MM.1S (cell line): Measurements from ENCODE around the gene NLGN1.

Experiments used
- DNase-seq: peaks from one replicate; pipeline ENCODE4 v3.0.0-alpha.2; 2015
- H2AFZ ChIP-seq: fragments of 300-600 bp; sonication (generic); 2 replicates; pipeline ENCODE4 v1.6.0; 2016; ENCODE audit warnings: antibody characterized with exemption, low read length
- H3F3A ChIP-seq: fragments of 300-600 bp; sonication (generic); 2 replicates; pipeline ENCODE4 v1.6.1; 2016; ENCODE audit warnings: mild to moderate bottlenecking, antibody characterized with exemption, low read length, moderate library complexity, mixed read lengths; ENCODE audit not compliant: insufficient read depth
- H3K27ac ChIP-seq: fragments of 300-600 bp; sonication (generic); 2 replicates; pipeline ENCODE4 v1.5.1; 2016; ENCODE audit warnings: mild to moderate bottlenecking, low read length
- H3K27me3 ChIP-seq: fragments of 300-600 bp; sonication (generic); replicated peaks from 2 replicates; pipeline ENCODE4 v1.6.0; 2016; ENCODE audit warnings: low read length; ENCODE audit not compliant: insufficient read depth
- H3K36me3 ChIP-seq: fragments of 300-600 bp; sonication (generic); replicated peaks from 2 replicates; pipeline ENCODE4 v1.6.1; 2016; ENCODE audit warnings: mild to moderate bottlenecking, low read length, mixed read lengths; ENCODE audit not compliant: insufficient read depth
- H3K4me1 ChIP-seq: fragments of 300-600 bp; sonication (generic); 2 replicates; pipeline ENCODE4 v1.6.1; 2016; ENCODE audit warnings: low read length, mixed read lengths
- H3K4me2 ChIP-seq: fragments of 300-600 bp; sonication (generic); 2 replicates; pipeline ENCODE4 v1.6.0; 2016; ENCODE audit warnings: low read depth, low read length
- H3K4me3 ChIP-seq: fragments of 300-600 bp; sonication (generic); 2 replicates; pipeline ENCODE4 v1.5.1; 2016; ENCODE audit warnings: low read length, mixed read lengths
- H3K79me2 ChIP-seq: fragments of 300-600 bp; sonication (generic); 2 replicates; pipeline ENCODE4 v1.6.1; 2016; ENCODE audit warnings: mixed run types, low read length, mixed read lengths
- H3K9ac ChIP-seq: fragments of 300-600 bp; sonication (generic); 2 replicates; pipeline ENCODE4 v1.6.1; 2016; ENCODE audit warnings: low read length, mixed read lengths
- H3K9me2 ChIP-seq: fragments of 300-600 bp; sonication (generic); replicated peaks from 2 replicates; pipeline ENCODE4 v1.6.1; 2016; ENCODE audit warnings: mild to moderate bottlenecking, low read length, mixed read lengths; ENCODE audit not compliant: insufficient read depth
- H3K9me3 ChIP-seq: fragments of 300-600 bp; sonication (generic); replicated peaks from 2 replicates; pipeline ENCODE4 v1.6.1; 2016; ENCODE audit warnings: mild to moderate bottlenecking, low read length, mixed read lengths; ENCODE audit not compliant: insufficient read depth
- H4K20me1 ChIP-seq: fragments of 300-600 bp; sonication (generic); 2 replicates; pipeline ENCODE4 v1.6.1; 2016; ENCODE audit warnings: mild to moderate bottlenecking, low read length, moderate library complexity, mixed read lengths; ENCODE audit not compliant: insufficient read depth
- CTCF ChIP-seq: fragments of 300-600 bp; sonication (generic); IDR thresholded peaks from 2 replicates; pipeline ENCODE4 v1.5.1; 2016; ENCODE audit warnings: antibody characterized with exemption, low read length, mixed read lengths
- EZH2 ChIP-seq: fragments of 300-600 bp; sonication (generic); optimal IDR thresholded peaks from 2 replicates; pipeline ENCODE3; 2017; ENCODE audit warnings: low read depth, mild to moderate bottlenecking, antibody characterized with exemption, low read length, mixed read lengths
- EZH2phosphoT487 ChIP-seq: fragments of 300-600 bp; sonication (generic); IDR thresholded peaks from 2 replicates; pipeline ENCODE4 v1.6.1; 2018; ENCODE audit warnings: antibody characterized with exemption, low read length

The NLGN1 gene

GRCh38 chr3:173887888-173888287 is 490.3 kb downstream of the NLGN1 start:
- no peak for DNase-seq
- TF ChIP-seq CTCF = no peak
- TF ChIP-seq EZH2 = no peak
- TF ChIP-seq EZH2phosphoT487 = no peak
- H3K9ac ChIP-seq = no peak overlapping the region
- no peak overlapping the region for H3K4me2 ChIP-seq
- H3K9me2 ChIP-seq = 0 out of 2 replicates have a peak, but pooled peaks cover 3% of the 10 kb centered on the region
- no peaks in the 10 kb centered on the region for H4K20me1 ChIP-seq
- H3K9me3 ChIP-seq = no peaks in the 10 kb centered on the region
- H3K27ac ChIP-seq = no peak overlapping the region
- H3K4me3 ChIP-seq = no peak overlapping the region
- no peaks in the 10 kb centered on the region for H3K4me1 ChIP-seq
- no peaks in the 10 kb centered on the region for H3K36me3 ChIP-seq
- H3F3A ChIP-seq = no peaks in the 10 kb centered on the region
- H2AFZ ChIP-seq = no peak overlapping the region
- no peaks in the 10 kb centered on the region for H3K27me3 ChIP-seq
- H3K79me2 ChIP-seq = no peaks in the 10 kb centered on the region

- Histone ChIP-seq H2AFZ (no peak overlapping the region), H3F3A (no peaks in the 10 kb centered on the region), H3K9me2 (0 out of 2 replicates have a peak, but pooled peaks cover 3% of the 10 kb centered on the region), H3K4me1 (no peaks in the 10 kb centered on the region), H3K79me2 (no peaks in the 10 kb centered on the region), H3K27me3 (no peaks in the 10 kb centered on the region), H3K36me3 (no peaks in the 10 kb centered on the region), H3K27ac (no peak overlapping the region), H3K9me3 (no peaks in the 10 kb centered on the region), H3K4me3 (no peak overlapping the region), H4K20me1 (no peaks in the 10 kb centered on the region), H3K4me2 (no peak overlapping the region), H3K9ac (no peak overlapping the region)
- no peak for DNase-seq
- TF ChIP-seq EZH2phosphoT487 (no peak), EZH2 (no peak), CTCF (no peak)
Measured at GRCh38 chr3:173889596-173889995, 492.1 kb downstream of the NLGN1 start.

GRCh38 chr3:173890091-173890490 is 492.5 kb downstream of the NLGN1 start:
- Histone ChIP-seq H3K27me3 (no peaks in the 10 kb centered on the region), H2AFZ (no peak overlapping the region), H3K9ac (no peak overlapping the region), H3K4me3 (no peak overlapping the region), H3K36me3 (no peaks in the 10 kb centered on the region), H3K9me2 (0 out of 2 replicates have a peak, but pooled peaks cover under 1% of the 10 kb centered on the region), H3K27ac (no peak overlapping the region), H3K4me1 (no peaks in the 10 kb centered on the region), H3F3A (no peaks in the 10 kb centered on the region), H4K20me1 (no peaks in the 10 kb centered on the region), H3K9me3 (no peaks in the 10 kb centered on the region), H3K79me2 (no peaks in the 10 kb centered on the region), H3K4me2 (no peak overlapping the region)
- no peak for DNase-seq
- no peak for TF ChIP-seq EZH2
- no peak for TF ChIP-seq EZH2phosphoT487
- TF ChIP-seq CTCF = no peak
